GM21717 (cell line): ENCODE results near the gene RBBP6.
"Not testable (repeated sequence)": the region's sequence is repeated elsewhere in the genome, so short reads cannot be mapped to it uniquely, and the experiment has no call there.

ENCODE experiments used
- ATAC-seq: cut with Tn5 transposase; IDR thresholded peaks from one replicate; pipeline ENCODE4 v1.9.1; 2021; ENCODE audit warnings: mild to moderate bottlenecking, moderate library complexity; ENCODE audit not compliant: unreplicated experiment

The RBBP6 gene

GRCh38 chr16:24539295-24539849, at the start of gene RBBP6:
TSS of gene RBBP6 (plus strand) at chr16:24539566. CDS start at chr16:24540627, 1,061 bp downstream.
- ATAC-seq, result peak; percentile 78

- ATAC-seq, result no peak
These were observed 48.5 kb upstream of the RBBP6 start for GRCh38 chr16:24490866-24491265.

GRCh38 chr16:24491731-24492130, 47.6 kb upstream of the RBBP6 start:
- no peak for ATAC-seq

GRCh38 chr16:24493821-24494220, 45.5 kb upstream of the RBBP6 start:
- ATAC-seq, result no peak

GRCh38 chr16:24495207-24495606, 44.2 kb upstream of the RBBP6 start:
- not testable (repeated sequence) for ATAC-seq

GRCh38 chr16:24497440-24497839, 41.9 kb upstream of the RBBP6 start:
- no peak for ATAC-seq

GRCh38 chr16:24499193-24499814, 40.1 kb upstream of the RBBP6 start:
- no peak for ATAC-seq

GRCh38 chr16:24504472-24505345, 34.7 kb upstream of the RBBP6 start:
- no peak for ATAC-seq

- ATAC-seq, result no peak
These were observed 33.4 kb upstream of the RBBP6 start for GRCh38 chr16:24505959-24506358.

GRCh38 chr16:24507959-24508480, 31.3 kb upstream of the RBBP6 start:
- ATAC-seq, result no peak

GRCh38 chr16:24508614-24509013, 30.8 kb upstream of the RBBP6 start:
- no peak for ATAC-seq

GRCh38 chr16:24509536-24509935, 29.8 kb upstream of the RBBP6 start:
- ATAC-seq, result no peak

GRCh38 chr16:24511174-24511573, 28.2 kb upstream of the RBBP6 start:
- no peak for ATAC-seq

GRCh38 chr16:24511792-24512191, 27.6 kb upstream of the RBBP6 start:
- ATAC-seq, result no peak

GRCh38 chr16:24514096-24514495, 25.3 kb upstream of the RBBP6 start:
- ATAC-seq, result no peak

- ATAC-seq, result no peak
These were observed 24.2 kb upstream of the RBBP6 start for GRCh38 chr16:24515186-24515585.

- ATAC-seq, result no peak
These were observed 22.3 kb upstream of the RBBP6 start for GRCh38 chr16:24516900-24517669.

GRCh38 chr16:24518498-24518897, 20.9 kb upstream of the RBBP6 start:
- ATAC-seq, result no peak

- no peak for ATAC-seq
These were observed 18.4 kb upstream of the RBBP6 start for GRCh38 chr16:24520983-24521382.

- no peak for ATAC-seq
These were observed 16.6 kb upstream of the RBBP6 start for GRCh38 chr16:24522751-24523150.

GRCh38 chr16:24523569-24523968, 15.8 kb upstream of the RBBP6 start:
- ATAC-seq, result no peak
